GM12878 (cell line): ENCODE results near the gene RCC2. TPM values are rescaled to one million over a fixed set of nuclear protein-coding genes. Genes with fewer than 3 reads are reported as not detected.

Source experiments
- ATAC-seq: fragments of 200-7000 bp; cut with Tn5 transposase; 3 replicates; pipeline ENCODE4 v1.9.1; 2020; ENCODE audit warnings: mild to moderate bottlenecking, moderate library complexity
- BruUV-seq: library from RNA; stranded (reverse); fragments of 400-500 nt; replicated peaks from 2 replicates; lab custom pipeline; 2021; lab: Mats Ljungman, UMichigan
- CTCF ChIA-PET: fragments of 300-600 bp; sonication (Branson Sonifier 250); formaldehyde crosslinking; extraction: SDS; loops from one replicate; lab custom pipeline; 2021; ENCODE audit warnings: inconsistent platforms; lab: Yijun Ruan, JAX
- POLR2A ChIA-PET: fragments of 350-600 bp; formaldehyde crosslinking; extraction: SDS; loops from one replicate; lab custom pipeline; 2021; ENCODE audit warnings: inconsistent platforms; lab: Charles Lee
- RAD21 ChIA-PET: fragments of 300-600 bp; sonication (Branson Sonifier 250); formaldehyde crosslinking; loops from one replicate; lab custom pipeline; 2023; ENCODE audit warnings: antibody characterized with exemption; ENCODE audit not compliant: unreplicated experiment; lab: Charles Lee
- SMC1A ChIA-PET: fragments of 300-600 bp; sonication (Branson Sonifier 250); formaldehyde crosslinking; loops from one replicate; lab custom pipeline; 2023; ENCODE audit not compliant: unreplicated experiment, uncharacterized antibody; lab: Charles Lee
- DNase-seq: peaks from one replicate; pipeline ENCODE4 v3.0.0-alpha.2; 2011; ENCODE audit warnings: low read depth, low spot score
- FAIRE-seq: peaks from 3 replicates; lab custom pipeline; 2011; peaks lifted over from hg19 to GRCh38; lab: Jason Lieb, UNC
- H2AFZ ChIP-seq: 2 replicates; pipeline ENCODE4 v1.6.0; 2011; ENCODE audit warnings: low read depth, low read length, control low read depth; ENCODE audit not compliant: control insufficient read depth
- H3K27ac ChIP-seq: 2 replicates; pipeline ENCODE4 v1.5.1; 2011; ENCODE audit warnings: control low read depth; ENCODE audit not compliant: control insufficient read depth, insufficient read depth
- H3K27me3 ChIP-seq, 2 experiments: replicated peaks in 1 of 2; 2 replicates each; pipeline versions ENCODE4 v1.6.0 to v1.6.1; 2011; ENCODE audit warnings: low read length in 1 of 2; ENCODE audit not compliant: control insufficient read depth in 2 of 2, insufficient read depth in 2 of 2
- H3K36me3 ChIP-seq, 2 experiments: 2 replicates each; pipeline ENCODE4 v1.5.1; 2011; ENCODE audit warnings: low read length in 1 of 2; ENCODE audit not compliant: control insufficient read depth in 2 of 2, insufficient read depth in 2 of 2
- H3K4me1 ChIP-seq: 2 replicates; pipeline ENCODE4 v1.6.1; 2011; ENCODE audit warnings: mild to moderate bottlenecking, low read length, moderate library complexity, mixed read lengths; ENCODE audit not compliant: control insufficient read depth, insufficient read depth
- H3K4me2 ChIP-seq: 2 replicates; pipeline ENCODE4 v1.6.0; 2011; ENCODE audit warnings: control low read depth; ENCODE audit not compliant: control insufficient read depth, insufficient read depth
- H3K4me3 ChIP-seq: fragments of 200-600 bp; sonication (generic); 2 replicates; pipeline ENCODE4 v1.5.1; 2016
- H3K79me2 ChIP-seq: 2 replicates; pipeline ENCODE4 v1.6.0; 2011; ENCODE audit warnings: low read length; ENCODE audit not compliant: control insufficient read depth, insufficient read depth
- H3K9ac ChIP-seq: 2 replicates; pipeline ENCODE4 v1.8.0; 2011; ENCODE audit warnings: low read length, control low read depth, mixed read lengths; ENCODE audit not compliant: control insufficient read depth, insufficient read depth
- H3K9me3 ChIP-seq: replicated peaks from 3 replicates; pipeline ENCODE4 v1.5.1; 2011; ENCODE audit warnings: mild to moderate bottlenecking, low read length; ENCODE audit not compliant: control insufficient read depth, insufficient read depth
- H4K20me1 ChIP-seq: 2 replicates; pipeline ENCODE4 v1.6.0; 2011; ENCODE audit not compliant: control insufficient read depth, insufficient read depth
- BHLHE40 ChIP-seq, 2 experiments: fragments of 450-650 bp in 1 of 2; IDR thresholded peaks; 2 replicates each; pipeline ENCODE4 v1.6.1; 2011 to 2017; ENCODE audit warnings: low read depth in 2 of 2, borderline replicate concordance in 1 of 2, improper control_type of control experiment in 1 of 2, low read length in 1 of 2, mild to moderate bottlenecking in 1 of 2
- CTCF ChIP-seq, 3 experiments: IDR thresholded peaks in 2 of 3; conservative IDR thresholded peaks in 1 of 3; 2 replicates each; pipeline ENCODE4 v1.5.1; 2011; ENCODE audit warnings: low read depth in 3 of 3, low read length in 3 of 3, mild to moderate bottlenecking in 3 of 3, control low read depth in 2 of 3, moderate library complexity in 2 of 3, inconsistent platforms in 1 of 3, mixed read lengths in 1 of 3; ENCODE audit not compliant: control insufficient read depth in 2 of 3, insufficient read depth in 1 of 3; ENCODE audit errors: extremely low read depth in 1 of 3
- E2F8 ChIP-seq: fragments of 450-650 bp; IDR thresholded peaks from 2 replicates; pipeline ENCODE4 v1.6.1; 2018; ENCODE audit warnings: mild to moderate bottlenecking, low read depth, moderate library complexity; ENCODE audit not compliant: partially characterized antibody
- EED ChIP-seq: sonication (generic); IDR thresholded peaks from 2 replicates; pipeline ENCODE4 v1.6.1; 2016; ENCODE audit warnings: antibody characterized with exemption, low read depth
- MEF2B ChIP-seq: fragments of 450-650 bp; IDR thresholded peaks from 2 replicates; pipeline ENCODE4 v1.6.1; 2018; ENCODE audit warnings: mild to moderate bottlenecking, moderate library complexity; ENCODE audit not compliant: partially characterized antibody, poor library complexity, severe bottlenecking
- MLLT1 ChIP-seq: fragments of 450-650 bp; IDR thresholded peaks from 2 replicates; pipeline ENCODE4 v1.6.1; 2016; ENCODE audit warnings: mild to moderate bottlenecking
- NFYB ChIP-seq: IDR thresholded peaks from 2 replicates; pipeline ENCODE4 v1.6.1; 2011; ENCODE audit warnings: low read depth, mild to moderate bottlenecking, low read length, improper control_type of control experiment, moderate library complexity; ENCODE audit not compliant: insufficient read depth
- POLR2A ChIP-seq: IDR thresholded peaks from 2 replicates; pipeline ENCODE4 v1.6.1; 2011; ENCODE audit warnings: low read depth, mild to moderate bottlenecking, low read length
- RAD21 ChIP-seq: IDR thresholded peaks from 2 replicates; pipeline ENCODE4 v1.6.1; 2011; ENCODE audit warnings: mild to moderate bottlenecking, low read depth, low read length, moderate library complexity; ENCODE audit not compliant: insufficient read depth
- ZNF384 ChIP-seq: IDR thresholded peaks from 2 replicates; pipeline ENCODE4 v1.6.1; 2012; ENCODE audit warnings: low read depth, mild to moderate bottlenecking, low read length, improper control_type of control experiment, borderline replicate concordance
- WGBS: methylation state at CpG from one replicate; pipeline ENCODE4 v1.1.6; 2016; ENCODE audit warnings: low lambda C conversion rate; ENCODE audit not compliant: insufficient replicate concordance, insufficient coverage; ENCODE audit errors: missing lambda C conversion rate; 5-methylcytosine and 5-hydroxymethylcytosine counted together
- in situ Hi-C: fragments of 300-500 bp; cut with MboI; formaldehyde crosslinking; loops from 9 replicates; pipeline ENCODE4 v1.14.3; 2018; ENCODE audit warnings: mixed read lengths
- intact Hi-C: fragments of 100-400 bp; cut with micrococcal nuclease; formaldehyde crosslinking; loops from one replicate; pipeline ENCODE4 v1.14.2; 2022; ENCODE audit not compliant: unreplicated experiment
- polyA plus RNA-seq, 11 experiments: library from polyadenylated mRNA; depleted of rRNA in 4 of 11; unstranded in 6 of 11; stranded (reverse) in 5 of 11; fragments of >200 nt; fragmentation: Nextera tagmentation in 4 of 11; fragmentation: Illumina TruSeq in 1 of 11; extraction: Ambion mirVana in 4 of 11; extraction: Trizol in 1 of 11; gene quantifications; 1 replicate in 1 of 11; 2 replicates in 10 of 11; pipeline versions ENCODE4 v1.2.1 to v1.2.3, GENCODE V29; 2011 to 2016; ENCODE audit warnings: inconsistent platforms in 2 of 11, missing spikeins in 2 of 11, low read depth in 1 of 11
- total RNA-seq, 4 experiments: library from RNA; depleted of rRNA in 3 of 4; stranded (reverse); fragments of >200 nt in 3 of 4; fragmentation: Illumina TruSeq in 1 of 4; extraction: Trizol in 1 of 4; gene quantifications; 2 replicates each; pipeline versions ENCODE4 v1.2.1 to v1.2.3, GENCODE V29; 2013 to 2021

Gene RCC2
- total and polyA plus RNA-seq, 10 of the 15 experiments (the other 5 are each of a cell fraction or from before 2014, with no cell fraction given) = 10.7 to 176 (median 85.5) TPM

- H3K9me3 ChIP-seq = no peaks in the 10 kb centered on the region
- no peaks in the 10 kb centered on the region; the same call in 1 of the 2 replicates for H3K79me2 ChIP-seq
- intact Hi-C loops = no loop called here
- ATAC-seq (no peak), FAIRE-seq (no peak), DNase-seq (no peak)
- ChIA-PET SMC1A (no interaction called here), POLR2A (no interaction called here), RAD21 (no interaction called here), CTCF (interaction anchor here (0.7 kb wide), 1 partner anchor 685 kb away, joined by 4 read pairs; no protein-coding TSS in a partner anchor)
- H3K4me1 ChIP-seq = no peaks in the 10 kb centered on the region
- no peak overlapping the region for H3K4me3 ChIP-seq
- no peak overlapping the region for H3K27ac ChIP-seq
- no peaks in the 10 kb centered on the region for H3K27me3 ChIP-seq
- TF ChIP-seq POLR2A (peak; percentile 40; the same call in 1 of the 2 replicates), EED (no peak)
- no peak overlapping the region for H2AFZ ChIP-seq
- H3K4me2 ChIP-seq = no peak overlapping the region
- BruUV-seq = no TSS peak
- no peak overlapping the region for H3K9ac ChIP-seq
- H3K36me3 ChIP-seq = peaks cover 46 to 56% of the 10 kb centered on the region in 2 experiments
- 93% methylated on average over 20 of the region's 20 CpGs for WGBS
- H4K20me1 ChIP-seq = no peaks in the 10 kb centered on the region
- in situ Hi-C loops = no loop called here
Observed at GRCh38 chr1:17416389-17416788, 23.1 kb downstream of the RCC2 start.

GRCh38 chr1:17414022-17414421 is 25.5 kb downstream of the RCC2 start:
- SMC1A ChIA-PET = no interaction called here
- ATAC-seq (no peak), DNase-seq (no peak), FAIRE-seq (no peak)
- in situ Hi-C loops (no loop called here), intact Hi-C loops (no loop called here)
- no peaks in the 10 kb centered on the region for H3K9me3 ChIP-seq
- H3K4me3 ChIP-seq = no peak overlapping the region
- RAD21 ChIA-PET = no interaction called here
- H3K27ac ChIP-seq = no peak overlapping the region
- POLR2A ChIA-PET = no interaction called here
- H3K27me3 ChIP-seq = no peaks in the 10 kb centered on the region
- BruUV-seq = TSS peak; percentile 24
- CTCF ChIA-PET = no interaction called here
- H3K4me2 ChIP-seq = no peak overlapping the region
- H3K36me3 ChIP-seq = peaks cover 53 to 61% of the 10 kb centered on the region in 2 experiments
- H2AFZ ChIP-seq = no peak overlapping the region
- H3K9ac ChIP-seq = no peak overlapping the region
- 71% methylated on average over 2 of the region's 2 CpGs for WGBS
- no peaks in the 10 kb centered on the region for H4K20me1 ChIP-seq
- no peaks in the 10 kb centered on the region for H3K4me1 ChIP-seq
- H3K79me2 ChIP-seq = no peaks in the 10 kb centered on the region
- no peak for TF ChIP-seq RAD21
- TF ChIP-seq E2F8 = no peak
- TF ChIP-seq POLR2A = no peak
- no peak for TF ChIP-seq BHLHE40 (IDR thresholded peaks at IDR 0.05; ENCODE audit: borderline replicate concordance in 1 of 2, low read depth in 2 of 2, low read length in 1 of 2)
- no peak for TF ChIP-seq NFYB
- no peak for TF ChIP-seq MLLT1
- TF ChIP-seq ZNF384 = no peak
- no peak for TF ChIP-seq MEF2B
- TF ChIP-seq CTCF (IDR thresholded peaks at IDR 0.05 in 2 of 3, conservative IDR thresholded peaks at IDR 0.05 in 1 of 3; ENCODE audit: control insufficient read depth in 2 of 3, extremely low read depth in 1 of 3, insufficient read depth in 1 of 3, low read depth in 3 of 3, low read length in 3 of 3) = no peak
